HG03575 (cell line): ENCODE data around the gene XBP1.
"Not testable (repeated sequence)": the region's sequence is repeated elsewhere in the genome, so short reads cannot be mapped to it uniquely, and the experiment has no call there.

Experiments used
- ATAC-seq: cut with Tn5 transposase; IDR thresholded peaks from one replicate; pipeline ENCODE4 v1.9.1; 2021; ENCODE audit not compliant: unreplicated experiment, insufficient number of reproducible peaks, low FRiP score; ENCODE audit errors: extremely low read depth

Gene XBP1

DNA sequence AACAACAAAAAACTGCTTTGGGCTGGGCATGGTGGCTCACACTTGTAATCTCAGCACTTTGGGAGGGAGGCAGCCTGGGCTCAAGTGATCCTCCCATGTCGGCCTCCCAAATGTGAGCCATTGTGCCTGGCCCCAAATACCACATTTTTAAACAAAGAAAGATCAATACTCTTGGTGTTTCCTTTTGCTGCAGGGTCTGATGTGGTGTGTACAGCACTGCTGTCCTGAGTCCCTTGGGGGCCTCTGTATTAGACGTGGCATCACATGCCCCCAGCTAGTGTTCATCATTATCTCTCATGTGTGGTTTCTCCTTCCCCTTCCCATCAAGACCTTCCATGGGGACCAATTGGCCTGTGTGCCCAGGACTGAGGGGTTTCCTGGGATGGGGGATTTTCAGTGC, 20.5 kb upstream of the XBP1 start:
- ATAC-seq, result no peak

DNA sequence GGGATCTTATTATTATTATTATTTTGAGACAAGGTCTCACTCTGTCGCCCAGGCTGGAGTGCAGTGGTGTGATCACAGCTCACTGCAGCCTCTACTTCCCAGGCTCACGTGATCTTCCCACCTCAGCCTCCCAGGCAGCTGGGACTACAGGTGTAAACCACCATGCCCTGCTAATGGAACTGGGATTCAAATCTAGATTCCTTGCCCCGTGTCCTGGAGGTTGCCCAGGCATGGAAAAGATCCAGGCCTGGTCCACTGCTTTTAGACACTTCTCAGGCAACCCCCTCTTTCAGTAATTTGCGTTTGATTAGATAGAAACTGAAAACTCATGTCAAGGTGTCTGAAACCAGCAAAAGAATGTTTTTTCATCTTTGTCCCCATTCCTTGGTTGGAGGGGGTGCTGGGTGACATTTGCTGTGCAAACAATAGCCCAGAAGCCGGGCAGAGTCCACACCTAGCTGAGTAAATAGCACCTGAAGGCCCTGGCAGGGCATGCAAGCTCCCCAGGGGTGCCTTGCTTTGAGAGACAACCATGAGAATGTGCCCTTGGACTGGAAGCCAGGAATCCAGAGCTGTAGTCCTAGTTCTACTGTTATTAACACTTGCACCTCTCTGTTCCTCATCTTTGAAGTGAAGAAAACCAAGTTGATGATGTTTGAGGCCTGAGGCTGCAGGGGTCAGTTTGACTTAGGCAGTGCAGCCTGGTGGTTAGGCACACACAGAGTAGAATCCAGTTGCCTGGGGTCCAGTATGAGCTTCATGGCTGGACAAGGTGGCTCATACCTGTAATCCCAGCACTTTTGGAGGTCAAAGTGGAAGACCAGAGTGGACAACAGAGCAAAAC, 19.1 kb upstream of the XBP1 start:
- no peak for ATAC-seq

GRCh38 chr22:28817919-28818859, 17.8 kb upstream of the XBP1 start:
- no peak for ATAC-seq

DNA sequence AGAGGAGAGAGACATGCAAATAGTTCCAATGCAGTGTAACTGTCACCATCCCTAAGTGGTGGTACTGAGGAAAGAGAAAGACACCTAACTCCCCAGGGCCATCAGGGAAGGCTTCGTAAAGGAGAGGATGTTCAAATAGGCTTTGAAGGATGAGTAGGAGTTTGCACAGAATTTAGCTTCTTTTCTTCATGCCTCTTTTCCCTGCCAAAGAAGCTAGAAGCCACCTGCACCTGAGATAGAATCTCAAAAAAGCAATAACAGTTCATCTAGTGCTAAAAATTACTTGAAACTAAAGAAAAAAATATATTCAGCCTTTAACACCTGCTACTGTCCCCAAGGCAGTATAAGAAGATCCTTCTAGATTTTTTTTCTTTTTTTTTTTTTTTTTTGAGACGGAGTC, 16.7 kb upstream of the XBP1 start:
- ATAC-seq, result no peak

DNA sequence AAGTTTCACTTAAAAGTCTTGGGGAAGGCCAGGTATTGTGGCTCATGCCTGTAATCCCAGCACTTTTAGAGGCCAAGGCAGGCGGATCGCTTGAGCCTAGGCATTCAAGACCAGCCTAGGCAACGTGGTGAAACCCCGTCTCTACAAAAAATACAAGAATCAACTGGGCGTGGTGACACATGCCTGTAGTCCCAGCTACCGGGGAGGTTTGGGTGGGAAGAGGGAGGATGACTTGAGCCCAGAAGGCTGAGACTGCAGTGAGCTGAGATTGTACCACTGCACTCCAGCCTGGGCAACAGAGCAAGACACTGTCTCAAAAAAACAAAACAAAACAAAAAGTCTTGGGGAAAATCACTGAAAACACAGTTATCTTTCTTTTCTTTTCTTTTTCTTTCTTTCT, 15.4 kb upstream of the XBP1 start:
- ATAC-seq, result no peak

DNA sequence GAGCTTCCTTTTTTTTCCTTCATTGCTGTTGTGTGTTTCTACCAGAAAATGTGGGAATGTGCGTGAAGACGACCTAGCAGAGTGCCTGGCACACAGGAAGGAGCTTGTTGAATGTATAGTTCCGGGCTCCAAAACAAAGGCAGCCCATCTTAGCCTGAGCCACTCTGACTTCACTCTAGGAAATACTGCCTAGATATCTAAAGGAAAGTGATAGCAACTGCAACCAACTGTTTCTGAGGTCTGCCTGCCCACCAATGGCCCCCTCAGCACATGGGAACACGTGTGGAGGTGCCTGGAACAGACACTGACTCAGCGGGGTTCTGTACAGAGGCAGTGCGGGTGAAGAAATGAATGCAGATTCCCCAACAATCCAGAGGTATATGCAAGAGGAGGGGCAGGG, 14.7 kb upstream of the XBP1 start:
- no peak for ATAC-seq

DNA sequence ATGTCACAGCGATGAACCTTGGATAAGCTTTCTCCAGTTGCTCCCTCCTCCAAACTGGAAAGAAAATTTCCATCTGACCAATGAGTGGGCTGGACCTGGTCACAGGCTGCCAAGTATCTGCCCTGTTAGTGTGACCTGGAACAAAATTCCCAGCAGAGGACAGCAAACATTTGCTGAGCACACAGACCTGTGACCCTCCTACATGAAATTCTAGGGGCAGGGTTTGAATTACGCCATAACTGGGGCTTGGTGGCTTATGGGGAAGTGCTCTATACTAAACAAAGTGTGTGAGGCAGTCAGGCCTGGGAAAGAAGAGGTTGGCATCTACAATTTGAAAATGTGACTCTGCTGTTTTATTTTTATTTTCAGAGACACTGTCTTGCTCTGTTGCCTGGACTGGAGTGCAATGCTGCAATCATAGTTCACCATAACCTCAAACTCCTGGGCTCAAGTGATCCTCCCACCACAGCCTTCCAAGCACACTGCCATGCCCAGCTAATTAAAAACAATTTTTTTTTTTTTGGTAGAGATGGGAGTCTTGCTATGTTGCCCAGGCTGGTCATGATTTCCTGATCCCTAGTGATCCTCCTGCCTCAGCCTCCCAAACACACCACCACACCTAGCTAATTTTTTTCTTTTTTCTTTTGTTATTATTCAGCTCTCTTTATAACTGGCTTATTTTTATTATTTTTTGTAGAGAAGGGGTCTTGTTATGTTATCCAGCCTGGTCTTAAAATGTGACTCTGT, 13.6 kb upstream of the XBP1 start:
- ATAC-seq, result no peak

DNA sequence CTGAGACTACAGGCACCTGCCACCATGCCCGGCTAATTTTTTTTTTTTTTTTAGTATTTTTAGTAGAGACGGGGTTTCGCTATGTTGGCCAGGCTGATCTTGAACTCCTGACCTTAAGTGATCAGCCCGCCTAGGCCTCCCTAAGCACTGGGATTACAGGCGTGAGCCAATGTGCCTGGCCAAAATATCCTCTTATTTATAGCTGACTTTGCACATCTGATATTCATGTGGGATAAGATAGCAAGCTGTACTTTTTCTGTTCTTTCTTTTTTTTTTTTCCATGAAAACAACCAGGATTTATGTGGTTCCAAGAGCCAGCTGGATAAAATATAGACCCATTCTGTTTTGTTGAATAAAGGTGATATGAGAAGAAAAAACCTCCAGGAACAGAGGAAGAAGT, 12.1 kb upstream of the XBP1 start:
- no peak for ATAC-seq

GRCh38 chr22:28810821-28811491, 10.6 kb upstream of the XBP1 start:
- ATAC-seq, result no peak

GRCh38 chr22:28808716-28809355, 8.5 kb upstream of the XBP1 start:
- no peak for ATAC-seq

GRCh38 chr22:28805426-28805825, 5.1 kb upstream of the XBP1 start:
- not testable (repeated sequence) for ATAC-seq

- no peak for ATAC-seq
Observed at GRCh38 chr22:28802595-28803123, 2.3 kb upstream of the XBP1 start.

DNA sequence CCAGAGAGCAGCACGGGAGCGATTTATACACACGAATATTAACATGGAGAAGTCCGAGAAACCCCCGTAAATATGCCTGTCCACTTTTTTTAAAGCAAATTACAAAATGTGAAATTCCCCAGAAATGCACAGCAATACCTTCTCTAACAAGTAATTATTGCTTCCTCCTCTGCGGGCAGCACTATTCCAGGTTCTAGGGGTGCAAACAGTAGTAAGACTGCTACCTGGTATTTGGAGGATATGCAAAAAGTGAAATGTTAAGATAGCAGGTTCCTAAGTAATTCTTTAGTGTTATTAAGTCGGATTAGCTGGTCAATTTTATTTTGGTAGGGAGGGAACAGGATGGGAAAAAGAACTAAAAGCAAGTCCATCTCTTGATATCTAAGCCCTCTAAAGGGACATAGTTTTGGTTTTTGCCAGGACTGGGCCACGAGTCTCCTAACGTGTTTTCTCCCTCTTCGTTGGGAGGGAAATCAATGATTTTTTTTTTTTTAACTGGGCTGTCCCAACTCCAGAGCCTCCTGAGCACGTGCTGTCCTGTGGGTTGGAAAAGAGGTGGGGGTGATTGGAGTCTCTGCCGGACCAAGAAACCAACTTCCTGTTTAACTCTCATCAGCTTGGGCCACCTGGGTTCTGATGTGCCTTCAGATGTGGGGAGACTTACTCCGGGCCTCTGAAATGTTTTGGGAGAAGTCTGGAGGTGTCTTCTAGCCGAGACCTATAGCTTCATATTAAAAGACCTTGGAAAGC, 1.7 kb upstream of the XBP1 start:
- no peak for ATAC-seq

GRCh38 chr22:28799606-28800307, 612 bp downstream of the XBP1 start:
- no peak for ATAC-seq

GRCh38 chr22:28798810-28799605, 1.4 kb downstream of the XBP1 start:
- no peak for ATAC-seq
